ENCODE results near the gene DOCK1. TPM values are rescaled to one million over a fixed set of nuclear protein-coding genes. Genes with fewer than 3 reads are reported as not detected.

The DOCK1 gene
- total RNA-seq, 1 donor from 2014 or later: 25.8 TPM

- DNase-seq (ENCODE audit: low spot score in 2 of 2): no peak
- intact Hi-C loops (cut with DNase I): no loop called here
- Histone ChIP-seq H3K27ac (no peak overlapping the region), H3K4me1 (no peaks in the 10 kb centered on the region), H3K36me3 (no peaks in the 10 kb centered on the region), H3K27me3 (no peaks in the 10 kb centered on the region), H3K4me3 (no peak overlapping the region), H3K9me3 (no peaks in the 10 kb centered on the region)
- TF ChIP-seq, protein P1, sequence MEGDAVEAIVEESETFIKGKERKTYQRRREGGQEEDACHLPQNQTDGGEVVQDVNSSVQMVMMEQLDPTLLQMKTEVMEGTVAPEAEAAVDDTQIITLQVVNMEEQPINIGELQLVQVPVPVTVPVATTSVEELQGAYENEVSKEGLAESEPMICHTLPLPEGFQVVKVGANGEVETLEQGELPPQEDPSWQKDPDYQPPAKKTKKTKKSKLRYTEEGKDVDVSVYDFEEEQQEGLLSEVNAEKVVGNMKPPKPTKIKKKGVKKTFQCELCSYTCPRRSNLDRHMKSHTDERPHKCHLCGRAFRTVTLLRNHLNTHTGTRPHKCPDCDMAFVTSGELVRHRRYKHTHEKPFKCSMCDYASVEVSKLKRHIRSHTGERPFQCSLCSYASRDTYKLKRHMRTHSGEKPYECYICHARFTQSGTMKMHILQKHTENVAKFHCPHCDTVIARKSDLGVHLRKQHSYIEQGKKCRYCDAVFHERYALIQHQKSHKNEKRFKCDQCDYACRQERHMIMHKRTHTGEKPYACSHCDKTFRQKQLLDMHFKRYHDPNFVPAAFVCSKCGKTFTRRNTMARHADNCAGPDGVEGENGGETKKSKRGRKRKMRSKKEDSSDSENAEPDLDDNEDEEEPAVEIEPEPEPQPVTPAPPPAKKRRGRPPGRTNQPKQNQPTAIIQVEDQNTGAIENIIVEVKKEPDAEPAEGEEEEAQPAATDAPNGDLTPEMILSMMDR (IDR thresholded peaks at IDR 0.05): no peak
Observed at GRCh38 chr10:127265288-127265687, 360.1 kb downstream of the DOCK1 start.

DNA sequence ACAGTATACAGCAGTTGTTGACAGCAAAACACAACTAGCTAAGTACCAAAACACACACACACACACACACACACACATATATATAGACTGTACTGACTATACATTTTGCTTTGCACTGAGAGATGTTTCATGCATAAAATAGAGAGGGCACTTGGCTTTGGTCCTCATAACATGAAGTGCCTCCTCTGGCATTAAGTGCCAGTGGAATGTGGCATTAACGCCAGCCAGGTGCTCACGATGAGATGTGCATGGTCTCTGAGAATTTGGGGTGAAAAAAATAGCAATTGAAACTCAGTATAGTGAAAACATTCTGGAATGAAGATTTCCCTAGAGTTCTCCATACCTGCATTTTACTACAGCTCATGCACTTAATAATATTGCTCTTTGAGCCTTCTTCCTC, 361.2 kb downstream of the DOCK1 start:
- no peak for DNase-seq (ENCODE audit: low spot score in 2 of 2)
- no peaks in the 10 kb centered on the region for H3K27me3 ChIP-seq
- intact Hi-C loops (cut with DNase I): no loop called here
- no peak overlapping the region for H3K4me3 ChIP-seq
- TF ChIP-seq, protein P1 (IDR thresholded peaks at IDR 0.05): no peak
- no peak overlapping the region for H3K27ac ChIP-seq
- no peaks in the 10 kb centered on the region for H3K4me1 ChIP-seq
- no peaks in the 10 kb centered on the region for H3K9me3 ChIP-seq
- no peaks in the 10 kb centered on the region for H3K36me3 ChIP-seq

GRCh38 chr10:127267442-127267841, 362.2 kb downstream of the DOCK1 start:
- TF ChIP-seq, protein P1 (IDR thresholded peaks at IDR 0.05): no peak
- Histone ChIP-seq H3K27ac (no peak overlapping the region), H3K9me3 (no peaks in the 10 kb centered on the region), H3K4me3 (no peak overlapping the region), H3K4me1 (no peaks in the 10 kb centered on the region), H3K27me3 (no peaks in the 10 kb centered on the region), H3K36me3 (peaks cover 0 to 1% of the 10 kb centered on the region in 2 donors)
- DNase-seq (ENCODE audit: low spot score in 2 of 2): no peak
- intact Hi-C loops (cut with DNase I): no loop called here

DNA sequence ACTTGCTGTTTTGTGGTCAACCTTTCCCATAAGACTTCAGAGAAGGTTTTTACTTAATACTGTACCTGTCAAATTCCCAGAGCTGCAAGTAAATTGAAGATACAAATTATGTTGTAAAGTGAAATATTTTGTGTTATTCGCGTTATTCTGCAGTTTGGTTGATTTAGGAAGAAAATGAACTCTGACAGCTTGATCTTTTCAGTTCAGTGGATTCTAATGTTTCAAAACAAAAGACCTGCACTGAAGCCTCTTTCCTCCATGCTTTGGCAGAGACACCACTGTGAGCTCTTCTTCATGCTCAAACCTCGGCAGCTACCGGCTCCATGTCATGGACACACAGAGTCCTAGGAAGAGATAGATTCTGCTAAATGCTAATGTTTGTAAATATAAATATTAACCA, 366.8 kb downstream of the DOCK1 start:
- H3K4me1 ChIP-seq: no peaks in the 10 kb centered on the region
- no peaks in the 10 kb centered on the region for H3K27me3 ChIP-seq
- no peaks in the 10 kb centered on the region for H3K9me3 ChIP-seq
- TF ChIP-seq, protein P1 (IDR thresholded peaks at IDR 0.05): no peak
- DNase-seq (ENCODE audit: low spot score in 2 of 2): no peak
- no peak overlapping the region for H3K27ac ChIP-seq
- H3K4me3 ChIP-seq: no peak overlapping the region
- intact Hi-C loops (cut with DNase I): no loop called here
- H3K36me3 ChIP-seq: peaks cover 0 to 8% of the 10 kb centered on the region in 2 donors

GRCh38 chr10:127275272-127275671, 370.0 kb downstream of the DOCK1 start:
- Histone ChIP-seq H3K4me1 (no peaks in the 10 kb centered on the region), H3K4me3 (no peak overlapping the region), H3K36me3 (peaks cover 0 to 8% of the 10 kb centered on the region in 2 donors), H3K9me3 (no peaks in the 10 kb centered on the region), H3K27ac (no peak overlapping the region), H3K27me3 (no peaks in the 10 kb centered on the region)
- no peak for DNase-seq (ENCODE audit: low spot score in 2 of 2)
- TF ChIP-seq, protein P1 (IDR thresholded peaks at IDR 0.05): no peak
- intact Hi-C loops (cut with DNase I): no loop called here
